Esophagus muscularis mucosa (tissue), 4 donors: ENCODE results near the gene EP400. TPM values are rescaled to one million over a fixed set of nuclear protein-coding genes. Genes with fewer than 3 reads are reported as not detected.

Source experiments
- DNase-seq: peaks from one replicate; pipeline ENCODE4 v3.0.0-alpha.2; 2017; ENCODE audit errors: extremely low spot score
- H3K27ac ChIP-seq, 4 donors: fragments of 200-600 bp; sonication (generic); replicated peaks in 1 of 4; 1 replicate in 3 of 4; 2 replicates in 1 of 4; pipeline ENCODE4 v1.5.1; 2016 to 2019; ENCODE audit warnings: mild to moderate bottlenecking in 1 of 4
- H3K27me3 ChIP-seq, 4 donors: fragments of 200-600 bp; sonication (generic); one replicate each; pipeline versions ENCODE4 v1.5.1 to v1.6.0; 2016 to 2019
- H3K36me3 ChIP-seq, 4 donors: fragments of 200-600 bp; sonication (generic); one replicate each; pipeline ENCODE4 v1.5.1; 2016 to 2019
- H3K4me1 ChIP-seq, 4 donors: fragments of 200-600 bp; sonication (generic); one replicate each; pipeline ENCODE4 v1.5.1; 2016 to 2019
- H3K4me3 ChIP-seq, 4 donors: fragments of 200-600 bp; sonication (generic); 1 replicate in 2 of 4; 2 replicates in 2 of 4; pipeline ENCODE4 v1.5.1; 2016 to 2019; ENCODE audit warnings: mild to moderate bottlenecking in 4 of 4, moderate library complexity in 1 of 4
- H3K9me3 ChIP-seq, 4 donors: fragments of 200-600 bp; sonication (generic); 1 replicate in 3 of 4; 2 replicates in 1 of 4; pipeline ENCODE4 v1.5.1; 2016 to 2019
- EP300 ChIP-seq: sonication (generic); formaldehyde crosslinking; IDR thresholded peaks from one replicate; pipeline ENCODE4 v1.6.1; 2017; ENCODE audit warnings: antibody characterized with exemption
- POLR2A ChIP-seq: fragments of 450-650 bp; IDR thresholded peaks from one replicate; pipeline ENCODE4 v1.6.1; 2017; ENCODE audit warnings: antibody characterized with exemption, moderate library complexity, mild to moderate bottlenecking, low read depth
- POLR2AphosphoS5 ChIP-seq, 2 donors: sonication (generic); formaldehyde crosslinking; IDR thresholded peaks; one replicate each; pipeline ENCODE4 v1.6.1; 2017; ENCODE audit warnings: antibody characterized with exemption in 2 of 2
- WGBS: methylation state at CpG from one replicate; pipeline ENCODE4 v1.1.5; 2018; 5-methylcytosine and 5-hydroxymethylcytosine counted together
- intact Hi-C: fragments of 100-400 bp; cut with DNase I; formaldehyde crosslinking; loops from one replicate; pipeline ENCODE4 v1.15.1; 2023
- total RNA-seq, 4 donors: library from RNA; depleted of rRNA; stranded (reverse); fragments of >200 nt; gene quantifications; one replicate each; pipeline versions ENCODE4 v1.1.0 to v1.2.1, GENCODE V29; 2016
- TF ChIP-seq, protein P1 (sequence below), 3 experiments: fragments of 200-600 bp in 2 of 3; fragments of 450-650 bp in 1 of 3; sonication (generic) in 2 of 3; IDR thresholded peaks; one replicate each; pipeline ENCODE4 v1.5.1; 2017 to 2019; ENCODE audit warnings: antibody characterized with exemption in 3 of 3, mild to moderate bottlenecking in 2 of 3, moderate library complexity in 1 of 3

EP400 gene
- total RNA-seq, 4 donors from 2014 or later: 16.9 to 31.1 (median 22.4) TPM

DNA sequence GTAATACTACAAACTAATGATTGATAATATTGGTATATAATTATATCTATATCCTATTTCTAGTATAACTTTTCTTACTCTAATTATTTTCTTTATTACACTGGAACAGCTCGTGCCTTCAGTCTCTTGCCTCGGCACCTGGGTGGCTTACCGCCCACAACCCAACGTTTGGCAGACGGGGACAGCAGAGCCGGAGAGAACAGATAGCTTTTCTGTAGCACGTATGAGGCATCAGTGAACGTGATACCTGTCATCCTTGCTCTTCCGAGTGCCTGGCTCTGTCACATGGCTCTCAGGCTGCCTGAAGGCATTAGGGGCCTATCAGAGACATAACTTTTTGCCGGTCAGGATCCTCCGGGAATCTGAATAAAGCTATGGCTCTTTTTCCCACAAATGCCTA is 15.2 kb upstream of the EP400 start:
- no peak for DNase-seq
- Histone ChIP-seq H3K4me3 (no peak overlapping the region), H3K27ac (no peak overlapping the region), H3K36me3 (peaks cover 31 to 60% (median 55%) of the 10 kb centered on the region in 4 donors), H3K27me3 (no peaks in the 10 kb centered on the region), H3K4me1 (peaks cover 16 to 26% (median 19%) of the 10 kb centered on the region in 4 donors), H3K9me3 (no peaks in the 10 kb centered on the region)
- TF ChIP-seq, protein P1, sequence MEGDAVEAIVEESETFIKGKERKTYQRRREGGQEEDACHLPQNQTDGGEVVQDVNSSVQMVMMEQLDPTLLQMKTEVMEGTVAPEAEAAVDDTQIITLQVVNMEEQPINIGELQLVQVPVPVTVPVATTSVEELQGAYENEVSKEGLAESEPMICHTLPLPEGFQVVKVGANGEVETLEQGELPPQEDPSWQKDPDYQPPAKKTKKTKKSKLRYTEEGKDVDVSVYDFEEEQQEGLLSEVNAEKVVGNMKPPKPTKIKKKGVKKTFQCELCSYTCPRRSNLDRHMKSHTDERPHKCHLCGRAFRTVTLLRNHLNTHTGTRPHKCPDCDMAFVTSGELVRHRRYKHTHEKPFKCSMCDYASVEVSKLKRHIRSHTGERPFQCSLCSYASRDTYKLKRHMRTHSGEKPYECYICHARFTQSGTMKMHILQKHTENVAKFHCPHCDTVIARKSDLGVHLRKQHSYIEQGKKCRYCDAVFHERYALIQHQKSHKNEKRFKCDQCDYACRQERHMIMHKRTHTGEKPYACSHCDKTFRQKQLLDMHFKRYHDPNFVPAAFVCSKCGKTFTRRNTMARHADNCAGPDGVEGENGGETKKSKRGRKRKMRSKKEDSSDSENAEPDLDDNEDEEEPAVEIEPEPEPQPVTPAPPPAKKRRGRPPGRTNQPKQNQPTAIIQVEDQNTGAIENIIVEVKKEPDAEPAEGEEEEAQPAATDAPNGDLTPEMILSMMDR (IDR thresholded peaks at IDR 0.05): no peak
- TF ChIP-seq POLR2A (no peak), EP300 (no peak), POLR2AphosphoS5 (IDR thresholded peaks at IDR 0.05) (no peak)
- intact Hi-C loops: no loop called here
- WGBS: 89% methylated on average over 11 of the region's 11 CpGs

DNA sequence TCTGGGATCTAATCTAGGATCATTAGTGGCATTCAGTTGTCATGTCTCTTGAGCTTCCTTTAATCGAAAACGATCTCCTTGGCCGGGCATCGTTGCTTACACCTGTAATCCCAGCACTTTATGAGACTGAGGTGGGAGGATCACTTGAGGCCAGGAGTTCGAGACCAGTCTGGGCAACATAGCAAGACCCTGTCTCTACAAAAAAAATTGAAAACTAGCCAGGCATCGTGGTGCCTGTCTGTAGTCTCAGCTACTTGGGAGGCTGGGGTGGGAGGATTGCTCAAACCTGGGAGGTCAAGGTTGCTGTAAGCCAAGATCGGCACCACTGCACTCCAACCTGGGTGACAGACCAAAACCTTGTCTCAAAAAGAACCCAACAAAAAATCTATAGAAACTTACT is 11.7 kb upstream of the EP400 start:
- no peaks in the 10 kb centered on the region for H3K9me3 ChIP-seq
- no peaks in the 10 kb centered on the region for H3K27me3 ChIP-seq
- intact Hi-C loops: no loop called here
- DNase-seq: no peak
- WGBS: 90% methylated on average over 7 of the region's 7 CpGs
- peaks cover 30 to 71% (median 64%) of the 10 kb centered on the region in 4 donors for H3K36me3 ChIP-seq
- H3K4me1 ChIP-seq: peaks cover 0 to 8% (median 0%) of the 10 kb centered on the region in 4 donors
- TF ChIP-seq EP300 (no peak), POLR2AphosphoS5 (IDR thresholded peaks at IDR 0.05) (no peak), POLR2A (no peak)
- TF ChIP-seq, protein P1 (IDR thresholded peaks at IDR 0.05): no peak
- no peak overlapping the region for H3K4me3 ChIP-seq
- peak overlapping the region in 1 of 4 donors; percentile 69 for H3K27ac ChIP-seq

DNA sequence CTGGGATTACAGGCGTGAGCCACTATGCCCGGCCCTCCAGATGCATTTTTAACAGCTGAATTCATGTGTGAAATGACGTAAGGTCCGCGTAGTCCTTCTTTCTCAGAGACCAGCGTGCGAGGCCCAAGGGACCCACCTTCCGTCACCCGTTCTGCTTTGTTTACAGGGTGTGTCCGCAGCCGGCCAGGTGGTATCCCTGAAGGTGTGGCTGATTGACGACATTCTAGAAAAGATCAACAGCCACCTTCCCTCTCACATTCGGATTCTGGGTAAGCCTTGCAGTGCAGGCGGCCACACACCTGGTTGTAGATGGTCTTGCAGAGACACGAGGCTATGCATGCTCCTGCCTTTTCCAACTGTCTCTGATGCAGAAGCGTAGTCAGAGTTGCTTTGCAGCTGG is 10.7 kb upstream of the EP400 start:
- WGBS: 96% methylated on average over 16 of the region's 16 CpGs
- intact Hi-C loops: no loop called here
- Histone ChIP-seq H3K4me3 (no peak overlapping the region), H3K27me3 (no peaks in the 10 kb centered on the region), H3K27ac (no peak overlapping the region), H3K36me3 (peaks cover 24 to 71% (median 60%) of the 10 kb centered on the region in 4 donors), H3K4me1 (peaks cover 0 to 8% (median 0%) of the 10 kb centered on the region in 4 donors), H3K9me3 (no peaks in the 10 kb centered on the region)
- DNase-seq: no peak
- TF ChIP-seq, protein P1 (IDR thresholded peaks at IDR 0.05): no peak
- no peak for TF ChIP-seq EP300
- TF ChIP-seq POLR2AphosphoS5 (IDR thresholded peaks at IDR 0.05): no peak
- TF ChIP-seq POLR2A: no peak

DNA sequence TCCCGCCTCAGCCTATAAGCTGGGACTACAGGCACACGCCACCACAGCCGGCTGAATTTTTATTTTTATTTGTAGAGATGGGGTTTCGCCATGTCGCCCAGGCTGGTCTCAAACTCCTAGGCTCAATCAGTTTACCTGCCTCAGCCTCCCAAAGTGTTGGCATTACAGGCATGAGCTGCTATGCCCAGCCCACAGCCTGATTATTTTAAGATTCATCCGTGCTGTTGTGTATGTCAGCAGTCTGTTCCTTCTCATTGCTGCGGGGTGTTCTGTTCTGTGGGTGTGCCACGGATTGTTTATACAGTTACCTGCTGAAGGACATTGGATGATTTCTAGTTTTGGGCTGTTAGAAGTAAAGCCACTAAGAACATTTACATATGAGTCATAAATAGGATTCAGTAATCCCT is 9.6 kb upstream of the EP400 start:
- no peak for DNase-seq
- H3K9me3 ChIP-seq: no peaks in the 10 kb centered on the region
- no peak overlapping the region for H3K4me3 ChIP-seq
- H3K27me3 ChIP-seq: no peaks in the 10 kb centered on the region
- intact Hi-C loops: no loop called here
- H3K27ac ChIP-seq: peak overlapping the region in 2 of 4 donors; percentile 14 to 43
- TF ChIP-seq EP300: no peak
- TF ChIP-seq, protein P1 (IDR thresholded peaks at IDR 0.05): no peak
- peak in 1 of 2 donors; percentile 54 for TF ChIP-seq POLR2AphosphoS5 (IDR thresholded peaks at IDR 0.05)
- no peak for TF ChIP-seq POLR2A
- peaks cover 0 to 8% (median 0%) of the 10 kb centered on the region in 4 donors for H3K4me1 ChIP-seq
- H3K36me3 ChIP-seq: peaks cover 21 to 71% (median 59%) of the 10 kb centered on the region in 4 donors
- WGBS: 83% methylated on average over 8 of the region's 8 CpGs
